ENCODE measurements around the gene STC2. TPM values are rescaled to one million over a fixed set of nuclear protein-coding genes. Genes with fewer than 3 reads are reported as not detected.

The STC2 gene
- total RNA-seq, 1 experiment from 2014 or later, result 224 TPM

DNA sequence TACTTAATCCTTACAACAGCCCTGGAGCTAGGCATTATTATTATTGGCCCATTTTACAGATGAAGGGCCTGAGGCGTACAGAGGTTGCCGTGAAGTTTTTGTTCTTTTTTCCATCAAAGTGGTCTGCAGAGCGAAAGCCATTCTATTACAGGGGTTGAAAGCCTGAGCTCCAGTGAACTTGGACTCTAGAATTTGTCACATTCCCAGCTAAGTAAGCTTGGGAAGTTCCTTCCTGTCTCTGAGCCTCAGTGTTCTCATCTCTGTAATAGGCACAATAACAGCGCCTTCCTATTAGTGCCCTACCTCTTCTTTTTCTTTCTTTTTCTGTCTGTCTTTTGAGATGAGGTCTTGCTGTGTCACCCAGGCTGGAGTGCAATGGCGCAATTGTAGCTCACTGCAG, 49.0 kb downstream of the STC2 start:
- intact Hi-C loops (cut with micrococcal nuclease; ENCODE audit: unreplicated experiment), result no loop called here
- peaks cover 6% of the 10 kb centered on the region for H3K27me3 Mint-ChIP-seq (ENCODE audit: insufficient read depth, unreplicated experiment)
- BruUV-seq (replicated peaks), result no TSS peak

DNA sequence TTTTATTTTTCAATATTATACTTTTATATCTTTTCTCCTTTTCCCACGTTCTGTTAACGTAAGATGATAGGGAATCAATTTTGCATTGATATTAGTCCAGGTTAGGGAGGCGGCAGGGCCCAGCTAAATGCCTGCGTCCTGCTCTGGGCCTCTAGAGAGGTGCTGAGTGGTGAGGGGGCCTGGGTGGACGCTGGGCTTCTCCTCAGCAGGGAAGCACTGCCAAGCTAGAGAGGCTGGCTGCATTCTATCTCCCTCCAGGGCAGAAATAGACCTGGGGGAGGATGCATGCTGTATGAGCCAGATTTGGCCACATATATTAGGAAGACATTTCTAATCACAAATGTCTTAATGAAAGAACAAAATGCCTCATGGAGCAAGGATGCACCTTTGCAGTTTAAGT, 49.6 kb downstream of the STC2 start:
- H3K27me3 ChIP-seq (replicated peaks; ENCODE audit: control insufficient read depth, insufficient read depth, low read length), result no peaks in the 10 kb centered on the region
- no peak overlapping the region for H3K4me3 Mint-ChIP-seq (ENCODE audit: unreplicated experiment)
- peaks cover 11% of the 10 kb centered on the region for H3K9me3 Mint-ChIP-seq (ENCODE audit: unreplicated experiment)
- ChIA-PET CTCF (no interaction called here), POLR2A (no interaction called here)
- no peak for DNase-seq
- no peak overlapping the region for H3K27ac Mint-ChIP-seq (ENCODE audit: unreplicated experiment)
- H3K4me1 Mint-ChIP-seq (ENCODE audit: low read depth, unreplicated experiment), result peaks cover 9% of the 10 kb centered on the region
- H3K36me3 Mint-ChIP-seq (ENCODE audit: insufficient read depth, unreplicated experiment), result no peaks in the 10 kb centered on the region
- TF ChIP-seq, protein P1, sequence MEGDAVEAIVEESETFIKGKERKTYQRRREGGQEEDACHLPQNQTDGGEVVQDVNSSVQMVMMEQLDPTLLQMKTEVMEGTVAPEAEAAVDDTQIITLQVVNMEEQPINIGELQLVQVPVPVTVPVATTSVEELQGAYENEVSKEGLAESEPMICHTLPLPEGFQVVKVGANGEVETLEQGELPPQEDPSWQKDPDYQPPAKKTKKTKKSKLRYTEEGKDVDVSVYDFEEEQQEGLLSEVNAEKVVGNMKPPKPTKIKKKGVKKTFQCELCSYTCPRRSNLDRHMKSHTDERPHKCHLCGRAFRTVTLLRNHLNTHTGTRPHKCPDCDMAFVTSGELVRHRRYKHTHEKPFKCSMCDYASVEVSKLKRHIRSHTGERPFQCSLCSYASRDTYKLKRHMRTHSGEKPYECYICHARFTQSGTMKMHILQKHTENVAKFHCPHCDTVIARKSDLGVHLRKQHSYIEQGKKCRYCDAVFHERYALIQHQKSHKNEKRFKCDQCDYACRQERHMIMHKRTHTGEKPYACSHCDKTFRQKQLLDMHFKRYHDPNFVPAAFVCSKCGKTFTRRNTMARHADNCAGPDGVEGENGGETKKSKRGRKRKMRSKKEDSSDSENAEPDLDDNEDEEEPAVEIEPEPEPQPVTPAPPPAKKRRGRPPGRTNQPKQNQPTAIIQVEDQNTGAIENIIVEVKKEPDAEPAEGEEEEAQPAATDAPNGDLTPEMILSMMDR (IDR thresholded peaks at IDR 0.05; ENCODE audit: insufficient read depth in 1 of 2, low read depth in 1 of 2, low read length in 1 of 2, severe bottlenecking in 1 of 2, unreplicated experiment in 1 of 2), result no peak
- no peak overlapping the region for H3K4me3 ChIP-seq (ENCODE audit: low read depth, low read length)
- no TSS peak for BruUV-seq (replicated peaks)
- peaks cover 6% of the 10 kb centered on the region for H3K27me3 Mint-ChIP-seq (ENCODE audit: insufficient read depth, unreplicated experiment)
- peaks cover 3% of the 10 kb centered on the region; the same call in 1 of the 2 replicates for H3K9me3 ChIP-seq
- no peaks in the 10 kb centered on the region for H3K36me3 ChIP-seq (ENCODE audit: control insufficient read depth, insufficient read depth, low read length)
- 0 out of 2 replicates have a peak, but pooled peaks cover 4% of the 10 kb centered on the region for H3K4me1 ChIP-seq
- intact Hi-C loops (cut with micrococcal nuclease; ENCODE audit: unreplicated experiment), result no loop called here

More for the DNA sequence above, 49.0 kb downstream of the STC2 start:
- POLR2A ChIA-PET, result no interaction called here
- Mint-ChIP-seq H3K9me3 (ENCODE audit: unreplicated experiment) (peaks cover 11% of the 10 kb centered on the region), H3K27ac (ENCODE audit: unreplicated experiment) (no peak overlapping the region), H3K4me1 (ENCODE audit: low read depth, unreplicated experiment) (peaks cover 10% of the 10 kb centered on the region), H3K36me3 (ENCODE audit: insufficient read depth, unreplicated experiment) (no peaks in the 10 kb centered on the region), H3K4me3 (ENCODE audit: unreplicated experiment) (no peak overlapping the region)
- no peak for DNase-seq
- Histone ChIP-seq H3K36me3 (ENCODE audit: control insufficient read depth, insufficient read depth, low read length) (no peaks in the 10 kb centered on the region), H3K4me1 (peaks cover 7% of the 10 kb centered on the region; the same call in 1 of the 2 replicates), H3K4me3 (ENCODE audit: low read depth, low read length) (no peak overlapping the region), H3K9me3 (peaks cover 3% of the 10 kb centered on the region; the same call in 1 of the 2 replicates), H3K27me3 (replicated peaks; ENCODE audit: control insufficient read depth, insufficient read depth, low read length) (no peaks in the 10 kb centered on the region)
- TF ChIP-seq, protein P1 (IDR thresholded peaks at IDR 0.05; ENCODE audit: insufficient read depth in 1 of 2, low read depth in 1 of 2, low read length in 1 of 2, severe bottlenecking in 1 of 2, unreplicated experiment in 1 of 2), result no peak
- CTCF ChIA-PET, result no interaction called here

DNA sequence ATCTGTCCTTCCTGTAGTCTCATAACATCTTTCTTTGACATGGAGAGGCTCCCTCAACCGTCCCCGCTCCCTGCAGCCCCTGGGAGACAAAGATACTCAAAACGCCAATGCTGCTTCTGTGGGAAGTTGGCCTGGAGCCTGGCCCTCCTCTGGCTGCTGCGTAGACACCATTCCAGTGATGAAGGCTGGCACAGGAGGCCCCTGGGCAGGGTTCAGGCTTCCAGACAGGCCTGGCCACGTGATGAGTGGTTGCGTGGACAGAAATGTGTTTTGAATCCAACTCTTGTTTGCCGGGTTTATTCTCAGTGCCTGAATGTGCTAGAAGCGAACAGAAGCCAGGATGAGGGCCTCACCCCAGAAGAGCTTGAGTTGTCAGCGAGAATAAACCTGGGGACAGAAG, 50.0 kb downstream of the STC2 start:
- DNase-seq, result no peak
- H3K4me1 ChIP-seq, result 0 out of 2 replicates have a peak, but pooled peaks cover 3% of the 10 kb centered on the region
- H3K27me3 ChIP-seq (replicated peaks; ENCODE audit: control insufficient read depth, insufficient read depth, low read length), result no peaks in the 10 kb centered on the region
- ChIA-PET POLR2A (no interaction called here), CTCF (no interaction called here)
- Mint-ChIP-seq H3K36me3 (ENCODE audit: insufficient read depth, unreplicated experiment) (no peaks in the 10 kb centered on the region), H3K4me3 (ENCODE audit: unreplicated experiment) (no peak overlapping the region), H3K27me3 (ENCODE audit: insufficient read depth, unreplicated experiment) (peaks cover 6% of the 10 kb centered on the region), H3K9me3 (ENCODE audit: unreplicated experiment) (peaks cover 11% of the 10 kb centered on the region), H3K4me1 (ENCODE audit: low read depth, unreplicated experiment) (peaks cover 9% of the 10 kb centered on the region), H3K27ac (ENCODE audit: unreplicated experiment) (no peak overlapping the region)
- BruUV-seq (replicated peaks), result no TSS peak
- intact Hi-C loops (cut with micrococcal nuclease; ENCODE audit: unreplicated experiment), result no loop called here
- H3K4me3 ChIP-seq (ENCODE audit: low read depth, low read length), result no peak overlapping the region
- H3K36me3 ChIP-seq (ENCODE audit: control insufficient read depth, insufficient read depth, low read length), result no peaks in the 10 kb centered on the region
- H3K9me3 ChIP-seq, result peaks cover 3% of the 10 kb centered on the region; the same call in 1 of the 2 replicates
- TF ChIP-seq, protein P1 (IDR thresholded peaks at IDR 0.05; ENCODE audit: insufficient read depth in 1 of 2, low read depth in 1 of 2, low read length in 1 of 2, severe bottlenecking in 1 of 2, unreplicated experiment in 1 of 2), result no peak

Data from Caco-2 (cell line).